Activated gamma-delta T cell treated with Interleukin-2 at 50 U/mL for 16 hours (primary cell): ENCODE measurements around the gene PKN3.
"Not testable (repeated sequence)": the region's sequence is repeated elsewhere in the genome, so short reads cannot be mapped to it uniquely, and the experiment has no call there.

Source experiments
- DNase-seq: peaks from one replicate; pipeline ENCODE4 v3.0.0-alpha.2; 2020

PKN3 gene

DNA sequence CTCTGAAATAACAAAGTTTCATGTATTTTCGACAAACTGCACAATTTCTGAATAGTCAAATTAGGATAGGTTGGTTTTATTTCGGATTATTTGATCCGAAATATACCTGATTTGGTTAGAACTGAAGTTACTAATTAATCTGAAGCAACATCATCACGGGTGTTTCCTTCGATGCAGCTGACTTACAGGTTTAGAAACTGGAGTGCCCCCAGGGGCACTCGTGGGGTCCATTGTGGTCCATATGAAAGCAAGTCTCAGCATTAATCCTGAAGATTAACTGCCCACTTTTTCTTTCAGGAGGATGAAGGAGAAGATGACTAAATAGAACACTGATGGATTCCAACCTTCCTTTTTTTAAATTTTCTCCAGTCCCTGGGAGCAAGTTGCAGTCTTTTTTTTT is 8.0 kb upstream of the PKN3 start:
- no peak for DNase-seq

DNA sequence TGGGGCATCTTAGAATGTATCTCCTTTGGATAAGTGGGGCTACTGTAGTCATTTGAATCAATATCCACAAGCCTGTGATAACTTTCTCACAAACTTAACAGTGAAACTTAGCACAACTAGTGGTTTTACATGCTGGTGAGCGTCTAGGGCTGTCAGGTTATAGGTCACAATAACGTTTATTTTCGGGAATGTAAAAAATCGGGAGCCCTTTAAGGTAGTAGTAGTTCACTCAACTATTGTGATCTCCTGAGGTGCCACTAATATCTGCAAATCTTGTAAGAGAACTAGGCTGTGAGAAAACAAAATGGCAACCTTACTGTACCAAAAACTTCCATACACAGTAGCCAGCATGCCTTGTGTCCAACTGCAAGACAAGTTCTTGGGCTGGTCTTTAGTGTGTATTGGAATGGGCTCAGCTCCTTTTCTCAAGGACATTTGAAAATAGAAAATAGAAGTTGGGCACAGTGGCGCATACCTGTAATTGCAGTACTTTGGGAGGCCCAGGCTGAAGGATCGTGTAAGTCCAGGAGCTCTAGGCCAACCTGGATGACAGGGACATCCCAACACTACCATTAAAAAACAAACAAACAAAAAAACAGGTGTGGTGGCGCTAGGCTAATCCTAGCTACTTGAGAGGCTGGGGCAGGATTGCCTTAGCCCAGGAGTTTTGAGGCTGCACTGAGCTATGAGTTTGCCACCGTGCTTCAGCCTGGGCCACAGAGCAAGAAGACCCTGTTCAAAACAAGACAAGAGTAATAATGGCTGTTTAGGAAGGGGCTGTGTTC is 5.2 kb upstream of the PKN3 start:
- DNase-seq, result no peak

DNA sequence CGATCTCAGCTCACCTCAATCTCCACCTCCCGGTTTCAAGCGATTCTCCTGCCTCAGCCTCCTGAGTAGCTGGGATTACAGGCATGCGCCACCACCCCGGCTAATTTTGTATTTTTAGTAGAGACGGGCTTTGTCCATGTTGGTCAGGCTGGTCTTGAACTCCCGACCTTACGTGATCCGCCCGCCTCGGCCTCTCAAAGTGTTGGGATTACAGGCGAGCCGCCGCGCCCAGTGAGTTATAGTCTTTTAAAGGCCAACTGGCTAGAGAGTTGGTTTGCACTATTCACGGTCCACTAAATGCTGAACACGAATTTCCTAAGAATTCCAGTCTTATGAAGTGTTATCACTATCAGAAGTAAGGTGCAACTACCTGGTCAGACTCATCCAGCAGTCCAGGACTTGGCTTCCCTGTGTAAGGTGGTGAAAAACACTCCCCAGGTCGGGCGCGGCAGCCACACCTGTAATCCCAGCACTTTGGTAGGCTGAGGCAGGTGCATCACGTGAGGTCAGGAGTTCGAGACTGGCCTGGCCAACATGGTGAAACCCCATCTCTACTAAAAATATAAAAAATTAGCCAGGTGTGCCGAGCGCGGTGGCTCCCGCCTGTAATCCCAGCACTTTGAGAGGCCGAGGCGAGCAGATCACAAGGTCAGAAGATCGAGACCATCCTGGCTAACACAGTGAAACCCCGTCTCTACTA is 3.1 kb upstream of the PKN3 start:
- not testable (repeated sequence) for DNase-seq

DNA sequence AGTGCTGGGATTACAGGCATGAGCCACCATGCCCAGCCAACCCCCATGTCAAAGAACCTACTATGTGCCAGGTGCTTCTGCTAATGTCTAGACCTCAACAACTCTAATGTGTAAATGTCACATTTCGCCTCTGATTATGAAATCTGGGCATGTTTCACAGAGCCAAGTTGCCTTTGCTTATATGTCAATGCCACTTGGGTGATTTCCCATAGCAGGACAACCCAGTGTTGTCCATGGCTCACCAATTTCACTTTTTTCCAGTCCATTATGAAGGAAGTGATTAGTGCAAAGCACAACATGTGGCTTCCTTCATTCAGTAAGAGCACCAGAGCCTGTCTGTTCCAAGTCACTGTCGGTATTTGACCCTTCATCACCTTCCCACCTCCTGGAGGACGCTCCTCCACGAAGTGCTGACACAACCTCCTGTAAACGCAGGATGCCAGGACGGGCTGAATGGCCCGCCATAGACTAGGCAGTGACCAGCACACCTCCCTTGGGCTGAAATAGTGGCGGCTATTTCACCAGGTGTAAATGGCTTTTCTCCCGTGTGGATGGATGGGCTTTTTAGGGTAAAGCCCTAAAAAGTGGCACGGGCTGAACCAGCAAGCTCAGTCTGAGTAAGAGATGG is 962 bp upstream of the PKN3 start:
- DNase-seq, result no peak

DNA sequence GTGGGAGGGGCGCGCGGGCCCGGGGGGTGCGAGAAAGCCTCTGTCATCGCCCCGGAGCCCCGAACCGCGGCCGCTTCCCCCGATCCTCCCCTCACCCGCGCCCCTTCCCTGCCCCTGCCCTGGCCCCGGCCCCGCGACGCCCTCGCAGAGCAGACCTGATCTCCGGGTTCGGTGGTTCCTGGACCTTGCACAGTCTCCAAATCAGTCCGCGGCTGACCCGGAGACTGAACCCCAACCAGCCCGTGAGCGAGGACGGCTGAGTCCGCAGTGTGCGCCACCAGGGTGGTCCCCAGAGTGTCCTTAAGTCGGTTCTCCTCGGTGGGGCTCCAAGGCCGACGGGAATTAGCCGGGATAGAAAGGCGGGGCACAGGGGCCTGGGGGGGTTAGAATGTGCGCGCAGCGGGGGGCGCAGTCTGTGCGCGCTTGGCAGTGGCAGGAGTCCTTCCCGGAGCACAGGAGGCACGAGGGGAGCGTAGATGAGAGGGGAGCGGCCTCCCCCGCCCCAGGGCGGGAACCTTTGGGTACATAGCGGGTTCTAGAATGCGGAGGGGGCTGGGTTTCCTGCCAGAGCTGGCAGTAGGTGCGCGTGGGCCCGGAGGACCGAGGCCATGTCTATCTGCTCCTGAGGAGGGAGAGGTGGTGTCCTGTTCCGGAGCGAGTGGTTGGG is 779 bp downstream of the PKN3 start:
- no peak for DNase-seq

DNA sequence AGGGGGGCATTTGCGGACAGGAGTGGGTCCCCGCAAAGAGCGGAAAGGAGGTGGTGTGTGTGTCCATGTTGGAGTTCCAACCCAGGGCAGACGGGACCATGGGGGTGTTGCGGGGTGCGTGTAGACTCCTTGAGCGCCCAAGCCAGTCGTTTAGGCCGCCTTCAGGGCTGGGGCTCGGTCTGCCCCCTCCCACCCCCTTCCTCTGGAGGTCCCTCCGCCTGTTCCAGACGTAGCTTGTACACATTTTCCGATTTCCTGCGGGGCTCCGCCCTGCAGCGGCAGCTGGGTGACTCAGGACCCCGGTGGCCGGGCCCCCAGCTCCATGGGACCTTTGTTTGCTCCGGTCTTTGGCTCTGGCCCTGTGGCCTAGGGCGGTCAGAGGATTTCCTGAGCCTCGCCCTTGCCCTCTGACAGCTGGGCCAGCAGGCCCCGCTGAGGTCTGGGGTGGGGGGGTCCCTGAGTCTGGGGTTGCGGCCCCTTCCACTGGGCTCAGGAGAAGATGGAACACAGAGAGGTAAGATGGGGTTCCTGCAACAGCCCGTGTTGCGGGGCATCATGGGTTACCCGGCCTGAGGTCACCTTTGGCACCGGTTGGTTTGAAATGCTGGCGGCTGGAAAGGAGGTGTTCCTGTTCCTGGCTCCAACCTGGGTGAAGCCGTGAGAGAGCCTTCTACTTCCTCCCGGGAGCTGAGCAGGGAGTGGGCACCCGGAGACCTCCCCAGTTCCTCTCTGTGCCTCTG is 1.5 kb downstream of the PKN3 start:
- DNase-seq, result no peak

DNA sequence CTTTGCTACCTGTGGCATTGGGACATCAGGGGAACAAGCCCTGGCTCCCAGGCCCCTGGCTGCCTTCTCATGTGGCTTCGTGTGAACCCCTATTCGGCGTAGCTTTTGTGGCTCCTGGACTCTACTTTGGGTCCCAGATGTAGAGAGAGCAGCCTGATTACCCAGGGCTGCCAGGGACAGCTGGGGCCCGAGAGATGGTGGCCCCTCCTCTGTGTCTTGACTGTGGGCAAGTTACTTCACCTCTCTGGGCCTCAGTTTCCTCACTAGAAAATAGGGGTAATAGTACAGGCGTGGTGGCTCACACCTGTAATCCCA is 2.0 kb downstream of the PKN3 start:
- DNase-seq, result no peak

DNA sequence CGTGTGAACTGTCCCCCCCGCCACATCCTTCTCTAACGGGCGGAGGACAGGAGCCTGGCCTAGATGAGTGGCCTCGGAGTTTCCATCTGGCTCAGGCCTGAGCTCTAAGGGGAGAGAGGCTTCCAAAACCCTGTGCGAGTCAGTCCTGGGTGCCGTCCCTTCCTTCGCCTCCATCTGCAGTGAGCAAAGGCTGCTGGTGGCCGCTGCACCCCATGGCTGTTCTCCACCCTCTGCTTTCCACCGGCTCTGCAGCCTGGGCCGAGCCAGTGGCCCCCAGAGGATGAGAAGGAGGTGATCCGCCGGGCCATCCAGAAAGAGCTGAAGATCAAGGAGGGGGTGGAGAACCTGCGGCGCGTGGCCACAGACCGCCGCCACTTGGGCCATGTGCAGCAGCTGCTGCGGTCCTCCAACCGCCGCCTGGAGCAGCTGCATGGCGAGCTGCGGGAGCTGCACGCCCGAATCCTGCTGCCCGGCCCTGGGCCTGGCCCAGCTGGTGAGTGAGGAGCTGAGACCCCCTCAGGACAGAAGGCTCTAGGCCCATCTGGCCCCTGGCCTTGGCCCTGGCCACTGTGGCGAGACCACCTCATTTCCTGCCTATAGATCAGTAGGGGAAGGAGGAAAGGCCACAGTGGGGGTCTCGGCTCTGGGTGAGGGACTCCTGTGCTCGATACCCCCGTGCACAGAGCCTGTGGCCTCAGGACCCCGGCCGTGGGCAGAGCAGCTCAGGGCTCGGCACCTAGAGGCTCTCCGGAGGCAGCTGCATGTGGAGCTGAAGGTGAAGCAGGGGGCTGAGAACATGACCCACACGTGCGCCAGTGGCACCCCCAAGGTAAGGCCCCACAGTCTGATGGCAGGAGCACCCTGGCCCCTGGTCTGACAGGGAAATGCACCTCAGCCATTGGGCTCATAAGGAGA is 3.0 kb downstream of the PKN3 start:
- no peak for DNase-seq

DNA sequence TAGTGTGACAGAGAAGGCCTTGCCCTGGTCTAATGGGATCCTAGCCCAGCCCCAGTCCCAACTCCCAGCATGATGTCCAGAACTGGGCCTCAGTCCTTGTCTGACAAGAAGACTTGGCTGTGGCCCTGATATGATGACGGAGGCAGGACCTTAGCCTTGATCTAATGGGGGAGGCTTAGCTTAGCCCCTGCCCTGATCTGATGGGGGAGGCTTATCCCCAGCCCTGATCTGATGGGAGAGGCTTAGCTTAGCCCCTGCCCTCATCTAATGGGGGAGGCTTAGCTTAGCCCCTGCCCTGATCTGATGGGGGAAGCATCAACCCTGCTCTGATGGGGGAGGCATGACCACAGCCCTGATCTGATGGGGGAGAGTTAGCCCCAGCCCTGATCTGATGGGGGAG is 3.7 kb downstream of the PKN3 start:
- no peak for DNase-seq

DNA sequence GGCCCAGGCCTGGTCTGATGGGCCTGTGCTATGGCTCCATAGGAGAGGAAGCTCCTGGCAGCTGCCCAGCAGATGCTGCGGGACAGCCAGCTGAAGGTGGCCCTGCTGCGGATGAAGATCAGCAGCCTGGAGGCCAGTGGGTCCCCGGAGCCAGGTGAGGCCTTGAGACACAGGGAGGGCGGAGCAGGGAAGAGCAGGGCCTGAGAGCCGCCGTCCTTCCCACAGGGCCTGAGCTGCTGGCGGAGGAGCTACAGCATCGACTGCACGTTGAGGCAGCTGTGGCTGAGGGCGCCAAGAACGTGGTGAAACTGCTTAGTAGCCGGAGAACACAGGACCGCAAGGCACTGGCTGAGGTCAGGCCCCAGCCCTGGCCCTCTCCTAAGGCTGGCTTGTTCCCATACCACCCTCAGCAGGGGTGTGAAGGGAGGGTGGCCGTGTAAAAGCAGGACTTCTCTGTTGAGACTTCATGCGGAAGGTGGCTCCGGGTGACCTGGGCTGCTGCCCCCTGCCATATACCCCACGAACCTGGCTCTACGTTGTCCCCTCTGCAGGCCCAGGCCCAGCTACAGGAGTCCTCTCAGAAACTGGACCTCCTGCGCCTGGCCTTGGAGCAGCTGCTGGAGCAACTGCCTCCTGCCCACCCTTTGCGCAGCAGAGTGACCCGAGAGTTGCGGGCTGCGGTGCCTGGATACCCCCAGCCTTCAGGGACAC is 4.5 kb downstream of the PKN3 start:
- no peak for DNase-seq

DNA sequence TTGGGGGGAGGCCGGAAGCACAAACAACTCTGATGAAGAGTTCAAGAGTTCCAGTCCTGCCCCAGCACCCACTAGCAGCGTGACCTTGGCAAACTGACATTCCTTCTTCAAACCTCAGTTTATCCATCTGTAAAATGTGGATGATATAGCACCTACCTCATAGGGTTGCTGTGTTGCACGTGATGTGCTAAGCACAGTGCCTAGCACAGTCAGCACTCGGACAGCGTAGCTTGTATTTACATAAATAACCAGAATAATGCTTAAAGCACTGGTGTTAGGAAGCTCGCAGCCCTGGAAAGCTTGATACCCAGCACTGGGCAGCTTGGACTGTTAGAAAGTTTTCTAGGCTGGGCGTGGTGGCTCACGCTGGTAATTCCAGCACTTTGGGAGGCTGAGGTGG is 5.1 kb downstream of the PKN3 start:
- no peak for DNase-seq

DNA sequence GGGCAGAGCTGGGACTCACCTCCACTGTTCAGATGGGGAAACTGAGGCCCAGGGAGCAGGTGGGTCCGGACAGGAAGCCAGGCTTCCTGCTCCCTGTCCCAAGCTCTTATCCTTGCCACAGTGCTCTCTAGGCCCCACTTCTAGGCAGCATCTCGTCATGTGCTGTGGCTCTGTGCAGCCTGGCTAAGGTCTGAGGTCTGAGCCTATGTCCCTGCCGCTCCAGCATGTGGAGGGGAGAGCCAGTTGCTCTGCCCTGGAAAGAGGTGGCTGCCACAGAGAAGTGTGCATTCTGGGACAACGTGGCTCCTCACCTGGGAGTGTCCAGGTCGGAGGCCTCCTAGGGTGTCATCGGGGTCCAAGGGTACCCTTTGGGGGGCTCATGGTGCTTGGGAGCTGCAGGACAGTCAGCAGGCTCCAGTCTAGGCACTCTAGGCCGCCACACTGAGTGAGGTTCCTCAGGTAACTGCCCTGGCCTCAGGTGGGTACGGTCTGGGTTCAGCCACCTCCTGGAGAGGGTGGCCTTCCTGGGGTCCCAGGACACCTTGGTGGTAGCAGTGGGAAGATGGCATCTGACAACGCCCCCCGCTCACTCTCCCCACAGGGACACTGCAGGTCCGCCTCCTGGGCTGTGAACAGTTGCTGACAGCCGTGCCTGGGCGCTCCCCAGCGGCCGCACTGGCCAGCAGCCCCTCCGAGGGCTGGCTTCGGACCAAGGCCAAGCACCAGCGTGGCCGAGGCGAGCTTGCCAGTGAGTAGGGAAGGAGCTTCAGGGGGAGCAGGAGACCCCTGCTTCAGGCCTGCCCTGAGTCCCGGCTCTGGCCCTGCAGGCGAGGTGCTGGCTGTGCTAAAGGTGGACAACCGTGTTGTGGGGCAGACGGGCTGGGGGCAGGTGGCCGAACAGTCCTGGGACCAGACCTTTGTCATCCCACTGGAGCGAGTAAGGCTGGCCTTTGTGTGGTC is 10.4 kb downstream of the PKN3 start:
- DNase-seq, result no peak

DNA sequence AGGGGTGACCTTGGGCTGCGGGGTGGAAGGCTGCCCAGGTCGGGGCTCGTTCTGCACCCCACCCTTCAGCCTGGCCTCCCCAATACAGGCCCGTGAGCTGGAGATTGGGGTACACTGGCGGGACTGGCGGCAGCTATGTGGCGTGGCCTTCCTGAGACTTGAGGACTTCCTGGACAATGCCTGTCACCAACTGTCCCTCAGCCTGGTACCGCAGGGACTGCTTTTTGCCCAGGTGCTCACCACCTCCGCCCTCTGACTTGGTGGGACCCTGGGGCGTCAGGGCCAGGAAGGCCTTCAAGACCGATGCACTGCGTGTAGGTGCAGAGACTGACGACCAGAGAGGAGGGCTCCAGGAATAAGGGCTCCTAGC is 11.1 kb downstream of the PKN3 start:
- no peak for DNase-seq

DNA sequence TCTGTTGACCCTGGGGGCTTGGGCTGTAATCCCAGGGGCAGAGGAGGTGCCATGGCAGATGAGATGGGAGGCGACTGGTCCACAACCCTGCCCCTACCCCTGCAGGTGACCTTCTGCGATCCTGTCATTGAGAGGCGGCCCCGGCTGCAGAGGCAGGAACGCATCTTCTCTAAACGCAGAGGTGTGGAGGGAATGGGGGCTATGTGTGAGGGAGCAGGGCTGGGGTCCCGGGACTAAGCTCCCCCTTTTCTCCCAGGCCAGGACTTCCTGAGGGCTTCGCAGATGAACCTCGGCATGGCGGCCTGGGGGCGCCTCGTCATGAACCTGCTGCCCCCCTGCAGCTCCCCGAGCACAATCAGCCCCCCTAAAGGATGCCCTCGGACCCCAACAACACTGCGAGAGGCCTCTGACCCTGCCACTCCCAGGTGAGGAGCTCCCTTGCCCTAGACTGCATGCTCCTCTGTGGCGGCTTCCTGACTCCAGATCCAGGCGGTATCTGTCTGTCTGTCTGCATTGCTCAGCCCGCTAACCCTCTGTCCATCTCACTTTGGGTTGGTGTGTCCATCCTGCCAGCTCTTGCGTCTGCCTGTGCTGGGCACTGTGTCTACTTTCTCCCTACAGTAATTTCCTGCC is 11.8 kb downstream of the PKN3 start:
- no peak for DNase-seq

DNA sequence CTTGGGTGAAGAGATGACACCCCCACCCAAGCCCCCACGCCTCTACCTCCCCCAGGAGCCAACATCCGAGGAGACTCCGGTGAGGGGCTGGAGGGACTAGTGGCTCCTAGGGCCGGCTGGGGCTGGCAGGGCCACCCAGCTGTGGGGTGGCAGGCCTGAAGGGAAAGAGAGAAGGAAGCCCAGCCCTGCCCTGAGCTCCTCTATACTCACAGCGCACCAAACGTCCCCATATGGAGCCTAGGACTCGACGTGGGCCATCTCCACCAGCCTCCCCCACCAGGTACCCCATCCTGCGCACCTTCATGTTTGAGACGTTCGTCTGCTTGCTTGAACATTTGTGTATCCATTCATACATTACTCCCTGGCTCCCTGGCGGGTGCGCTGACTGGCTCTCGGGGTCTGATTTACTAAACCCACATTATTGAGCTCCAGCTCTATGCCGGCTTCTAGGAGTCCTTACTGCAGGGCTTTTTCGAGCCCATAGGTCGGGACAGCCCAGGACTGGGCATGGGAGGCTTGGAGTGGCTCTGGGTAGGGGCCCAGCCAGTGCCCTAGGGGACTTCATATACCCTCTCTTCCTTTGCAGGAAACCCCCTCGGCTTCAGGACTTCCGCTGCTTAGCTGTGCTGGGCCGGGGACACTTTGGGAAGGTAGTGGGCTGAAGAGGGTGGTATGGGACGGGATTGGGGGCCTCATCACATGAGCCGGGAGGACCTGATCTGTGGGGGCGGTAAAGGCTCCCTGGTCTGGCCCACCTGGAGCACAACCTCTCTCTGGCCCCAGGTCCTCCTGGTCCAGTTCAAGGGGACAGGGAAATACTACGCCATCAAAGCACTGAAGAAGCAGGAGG is 12.5 kb downstream of the PKN3 start:
- DNase-seq, result no peak

DNA sequence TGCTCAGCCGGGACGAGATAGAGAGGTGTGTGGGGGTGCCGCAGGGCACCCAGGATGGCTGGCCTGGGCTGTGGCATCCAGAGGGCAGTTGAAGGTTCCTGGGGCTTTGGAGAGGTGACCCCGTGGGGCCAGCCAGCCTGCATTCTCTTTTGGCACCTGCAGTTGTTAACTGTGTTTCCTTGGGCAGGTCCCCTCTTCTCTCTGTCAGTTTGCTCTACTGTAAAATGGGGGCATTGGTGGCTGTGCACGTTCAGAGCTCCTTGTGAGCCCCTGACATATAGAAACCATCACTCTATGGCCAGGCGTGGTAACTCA is 13.1 kb downstream of the PKN3 start:
- DNase-seq, result no peak

DNA sequence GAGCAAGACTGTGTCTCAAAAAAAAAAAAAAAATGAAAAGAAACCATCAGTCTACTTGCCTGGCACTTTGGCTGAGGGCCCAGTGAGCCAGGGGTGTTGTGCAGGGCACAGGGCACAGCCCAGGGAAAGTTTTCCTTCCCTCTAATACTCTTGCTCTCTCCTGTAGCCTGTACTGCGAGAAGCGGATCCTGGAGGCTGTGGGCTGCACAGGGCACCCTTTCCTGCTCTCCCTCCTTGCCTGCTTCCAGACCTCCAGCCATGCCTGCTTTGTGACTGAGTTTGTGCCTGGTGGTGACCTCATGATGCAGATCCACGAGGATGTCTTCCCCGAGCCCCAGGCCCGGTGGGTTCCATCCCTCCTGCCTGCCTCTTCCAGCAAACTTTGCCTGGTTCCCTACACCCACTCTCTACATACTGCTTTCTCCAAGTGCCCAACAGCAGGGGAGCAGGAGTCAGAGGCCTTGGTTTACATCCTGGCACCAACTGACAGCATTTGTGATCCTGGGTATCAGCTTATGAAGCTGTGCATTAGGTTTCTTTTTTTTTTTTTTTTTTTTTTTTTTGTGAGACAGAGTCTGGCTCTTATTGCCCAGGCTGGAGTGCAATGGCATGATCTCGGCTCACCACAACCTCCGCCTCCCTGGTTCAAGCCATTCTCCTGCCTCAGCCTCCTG is 14.4 kb downstream of the PKN3 start:
- DNase-seq, result no peak

DNA sequence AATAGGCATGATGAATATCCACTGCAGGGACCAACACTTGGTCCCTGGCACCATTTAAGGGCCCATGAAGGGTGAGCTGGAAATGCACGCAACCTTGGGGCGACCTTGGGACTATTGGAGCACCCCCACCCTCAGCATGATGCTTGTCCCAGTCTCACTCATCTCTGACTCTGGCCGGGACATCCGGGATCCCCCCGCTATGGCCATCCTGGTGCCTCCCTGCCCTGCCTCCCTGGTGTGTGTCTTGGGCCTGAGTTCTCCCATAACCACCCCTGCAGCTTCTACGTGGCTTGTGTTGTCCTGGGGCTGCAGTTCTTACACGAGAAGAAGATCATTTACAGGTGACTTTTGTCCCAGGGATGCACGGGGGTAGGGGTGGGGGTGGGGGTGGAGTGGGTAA is 15.7 kb downstream of the PKN3 start:
- no peak for DNase-seq
